Measurements from ENCODE around the gene SBK3. TPM values are rescaled to one million over a fixed set of nuclear protein-coding genes. Genes with fewer than 3 reads are reported as not detected.

SBK3 gene
- total and polyA plus RNA-seq, 10 of the 15 experiments (the other 5 are each of a cell fraction or from before 2014, with no cell fraction given) = not detected

- TF ChIP-seq HSF1 (IDR thresholded peaks at IDR 0.05; ENCODE audit: low read depth, low read length) (no peak), RBBP5 (conservative IDR thresholded peaks at IDR 0.05) (no peak), RUNX3 (IDR thresholded peaks at IDR 0.05; ENCODE audit: low read length) (no peak), NKRF (conservative IDR thresholded peaks at IDR 0.05) (no peak), SMAD5 (IDR thresholded peaks at IDR 0.05; ENCODE audit: low read depth) (no peak), CBX5 (IDR thresholded peaks at IDR 0.05; ENCODE audit: low read depth) (no peak), LARP7 (IDR thresholded peaks at IDR 0.05) (no peak), BRCA1 (IDR thresholded peaks at IDR 0.05; ENCODE audit: low read depth, low read length) (no peak), RB1 (IDR thresholded peaks at IDR 0.05; ENCODE audit: borderline replicate concordance) (no peak), BMI1 (IDR thresholded peaks at IDR 0.05; ENCODE audit: borderline replicate concordance) (no peak), PML (IDR thresholded peaks at IDR 0.05; ENCODE audit: low read length) (no peak), CEBPZ (IDR thresholded peaks at IDR 0.05; ENCODE audit: low read depth, low read length) (no peak)
These were observed 6.9 kb upstream of the SBK3 start (continued) for GRCh38 chr19:55552206-55552605.
